Liver (tissue), 9 donors: ENCODE data around the gene DIP2C. TPM values are rescaled to one million over a fixed set of nuclear protein-coding genes. Genes with fewer than 3 reads are reported as not detected.

Source experiments
- DNase-seq: peaks from one replicate; pipeline ENCODE4 v3.0.0-alpha.2; 2017; ENCODE audit warnings: low spot score
- H3K27ac ChIP-seq, 2 donors: one replicate each; pipeline ENCODE4 v1.7.0; 2013; ENCODE audit warnings: inconsistent platforms in 2 of 2, low read length in 2 of 2, control low read depth in 1 of 2, low read depth in 1 of 2, mild to moderate bottlenecking in 1 of 2
- H3K27me3 ChIP-seq, 4 donors: one replicate each; pipeline versions ENCODE4 v1.6.1 to v1.7.0; 2013; ENCODE audit warnings: low read length in 3 of 4, inconsistent platforms in 1 of 4, mild to moderate bottlenecking in 1 of 4, moderate library complexity in 1 of 4; ENCODE audit not compliant: control insufficient read depth in 4 of 4, insufficient read depth in 4 of 4
- H3K36me3 ChIP-seq, 4 donors: one replicate each; pipeline versions ENCODE4 v1.6.1 to v1.7.0; 2013; ENCODE audit warnings: low read length in 3 of 4, mild to moderate bottlenecking in 3 of 4, low read depth in 1 of 4, moderate library complexity in 1 of 4; ENCODE audit not compliant: control insufficient read depth in 4 of 4, insufficient read depth in 3 of 4
- H3K4me1 ChIP-seq, 4 donors: one replicate each; pipeline versions ENCODE4 v1.6.1 to v1.7.0; 2013; ENCODE audit warnings: low read length in 3 of 4, mild to moderate bottlenecking in 3 of 4, moderate library complexity in 1 of 4; ENCODE audit not compliant: control insufficient read depth in 4 of 4, insufficient read depth in 4 of 4
- H3K4me3 ChIP-seq, 3 donors: one replicate each; pipeline versions ENCODE4 v1.6.1 to v1.7.0; 2013; ENCODE audit warnings: low read length in 3 of 3, control low read depth in 1 of 3, low read depth in 1 of 3, mild to moderate bottlenecking in 1 of 3
- H3K9ac ChIP-seq, 2 donors: one replicate each; pipeline ENCODE4 v1.7.0; 2013; ENCODE audit warnings: low read length in 2 of 2, mild to moderate bottlenecking in 2 of 2, moderate library complexity in 2 of 2, control low read depth in 1 of 2, low read depth in 1 of 2
- H3K9me3 ChIP-seq, 4 donors: one replicate each; pipeline versions ENCODE4 v1.6.1 to v1.7.0; 2013; ENCODE audit warnings: low read length in 3 of 4; ENCODE audit not compliant: control insufficient read depth in 4 of 4
- EGR1 ChIP-seq, 2 donors: IDR thresholded peaks; 2 replicates each; pipeline ENCODE4 v1.6.1; 2016 to 2018; ENCODE audit warnings: antibody characterized with exemption in 2 of 2, low read depth in 2 of 2
- FOXA1 ChIP-seq: IDR thresholded peaks from 2 replicates; pipeline ENCODE4 v1.6.1; 2016; ENCODE audit warnings: antibody characterized with exemption
- FOXA2 ChIP-seq: IDR thresholded peaks from 2 replicates; pipeline ENCODE4 v1.6.1; 2016; ENCODE audit warnings: antibody characterized with exemption
- GABPA ChIP-seq, 2 donors: IDR thresholded peaks in 1 of 2; conservative IDR thresholded peaks in 1 of 2; 2 replicates each; pipeline ENCODE4 v1.6.1; 2016; ENCODE audit warnings: antibody characterized with exemption in 2 of 2, mild to moderate bottlenecking in 1 of 2, moderate library complexity in 1 of 2
- HNF4A ChIP-seq, 2 donors: conservative IDR thresholded peaks; 2 replicates each; pipeline ENCODE4 v1.6.1; 2016; ENCODE audit warnings: antibody characterized with exemption in 2 of 2, mild to moderate bottlenecking in 2 of 2
- HNF4G ChIP-seq: IDR thresholded peaks from 2 replicates; pipeline ENCODE4 v1.6.1; 2016; ENCODE audit warnings: antibody characterized with exemption
- JUND ChIP-seq, 2 donors: IDR thresholded peaks; 2 replicates each; pipeline ENCODE4 v1.6.1; 2016; ENCODE audit warnings: antibody characterized with exemption in 2 of 2
- NR2F2 ChIP-seq: IDR thresholded peaks from 2 replicates; pipeline ENCODE4 v1.6.1; 2016; ENCODE audit warnings: antibody characterized with exemption
- RAD21 ChIP-seq, 2 donors: IDR thresholded peaks; 2 replicates each; pipeline ENCODE4 v1.6.1; 2016; ENCODE audit warnings: antibody characterized with exemption in 2 of 2, mild to moderate bottlenecking in 2 of 2
- RXRA ChIP-seq, 2 donors: IDR thresholded peaks; 2 replicates each; pipeline ENCODE4 v1.6.1; 2017 to 2018; ENCODE audit warnings: antibody characterized with exemption in 2 of 2, mild to moderate bottlenecking in 1 of 2
- SP1 ChIP-seq: IDR thresholded peaks from 2 replicates; pipeline ENCODE4 v1.6.1; 2018; ENCODE audit warnings: antibody characterized with exemption, mild to moderate bottlenecking
- TAF1 ChIP-seq: conservative IDR thresholded peaks from 2 replicates; pipeline ENCODE4 v1.6.1; 2016; ENCODE audit warnings: antibody characterized with exemption, mild to moderate bottlenecking
- YY1 ChIP-seq: IDR thresholded peaks from 2 replicates; pipeline ENCODE4 v1.6.1; 2016; ENCODE audit warnings: antibody characterized with exemption, mild to moderate bottlenecking
- WGBS: extraction: QIAGEN DNeasy Blood & Tissue Kit; methylation state at CpG from one replicate; pipeline ENCODE4 v1.1.7; 2013; 5-methylcytosine and 5-hydroxymethylcytosine counted together
- polyA plus RNA-seq, 2 donors: library from polyadenylated mRNA; stranded (reverse) in 1 of 2; unstranded in 1 of 2; fragments of 200-250 nt in 1 of 2; fragments of >200 nt in 1 of 2; fragmentation: Nextera tagmentation in 1 of 2; extraction: Ambion mirVana in 1 of 2; gene quantifications; one replicate each; pipeline versions ENCODE4 v1.2.1 to v1.2.3, GENCODE V29; 2013 to 2015
- total RNA-seq, 2 donors: library from RNA; depleted of rRNA; stranded (reverse); fragments of >200 nt; gene quantifications; one replicate each; pipeline ENCODE4 v1.2.3, GENCODE V29; 2014
- TF ChIP-seq, protein P1 (sequence below): IDR thresholded peaks from 2 replicates; pipeline ENCODE4 v1.6.1; 2016; ENCODE audit warnings: antibody characterized with exemption, mild to moderate bottlenecking
- TF ChIP-seq, protein P2 (sequence below): IDR thresholded peaks from 2 replicates; pipeline ENCODE4 v1.6.1; 2016; ENCODE audit warnings: antibody characterized with exemption
- TF ChIP-seq, protein P3 (sequence below): IDR thresholded peaks from 2 replicates; pipeline ENCODE4 v1.6.1; 2016; ENCODE audit warnings: antibody characterized with exemption
- TF ChIP-seq, protein P4 (sequence below): fragments of 150-350 bp; IDR thresholded peaks from 2 replicates; pipeline ENCODE4 v1.5.1; 2017; ENCODE audit warnings: improper control_type of control experiment, low read depth, low read length; ENCODE audit not compliant: missing input control
- donor health status: healthy.
- donor health status: healthy.
- donor health status: healthy.
- donor health status: healthy.
- donor health status: healthy.

Gene DIP2C
- total and polyA plus RNA-seq, 4 donors = 4.2 to 12.2 (median 5.7) TPM

DNA sequence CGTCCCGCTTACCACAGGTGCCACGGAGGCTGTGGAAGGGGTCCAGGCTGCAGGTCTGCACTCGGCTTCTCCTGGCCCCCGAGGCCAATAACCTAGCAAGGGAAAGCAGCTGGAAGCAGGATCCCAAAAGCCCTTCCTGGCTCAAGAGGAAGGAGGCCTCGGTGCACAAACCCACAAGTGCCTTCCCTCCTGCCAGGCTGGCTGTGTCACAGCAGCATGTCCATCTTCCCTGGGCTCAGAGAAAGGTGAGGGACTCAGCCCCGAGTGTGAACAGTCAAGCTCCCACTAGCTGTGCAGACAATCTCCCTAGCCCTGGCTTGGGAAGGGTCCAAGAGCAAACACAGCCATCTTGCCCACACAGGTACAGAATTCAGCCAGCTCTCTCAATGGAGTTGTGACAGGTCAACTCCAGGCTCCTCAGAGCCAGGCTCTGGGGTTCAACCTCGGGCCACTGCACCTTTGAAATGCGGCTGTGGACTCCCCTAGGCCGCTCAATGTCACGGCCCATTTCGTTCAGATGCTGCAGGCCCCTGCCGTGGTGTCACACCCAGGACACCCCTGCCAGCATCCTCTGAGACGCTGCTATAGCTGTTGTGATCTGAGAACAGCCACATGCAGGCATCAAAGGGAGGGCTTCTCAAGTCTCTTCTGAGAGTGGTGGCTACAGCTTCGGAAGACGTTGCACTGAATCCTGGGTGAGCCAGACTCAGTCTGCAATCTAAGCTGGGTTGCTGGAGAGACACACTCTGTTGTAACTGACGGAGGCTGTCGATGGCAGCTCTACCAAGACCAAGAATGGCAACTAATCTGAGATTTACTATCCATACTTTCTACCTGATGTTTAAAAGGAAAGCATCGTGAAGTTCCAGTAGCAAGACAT lies 137.9 kb downstream of the DIP2C start:
- H3K9ac ChIP-seq = no peak overlapping the region
- no peak for DNase-seq
- peaks cover 0 to 2% (median 0%) of the 10 kb centered on the region in 4 donors for H3K4me1 ChIP-seq
- H3K9me3 ChIP-seq = no peaks in the 10 kb centered on the region
- H3K36me3 ChIP-seq = no peaks in the 10 kb centered on the region
- H3K4me3 ChIP-seq = no peak overlapping the region
- H3K27me3 ChIP-seq = no peaks in the 10 kb centered on the region
- TF ChIP-seq, protein P1, sequence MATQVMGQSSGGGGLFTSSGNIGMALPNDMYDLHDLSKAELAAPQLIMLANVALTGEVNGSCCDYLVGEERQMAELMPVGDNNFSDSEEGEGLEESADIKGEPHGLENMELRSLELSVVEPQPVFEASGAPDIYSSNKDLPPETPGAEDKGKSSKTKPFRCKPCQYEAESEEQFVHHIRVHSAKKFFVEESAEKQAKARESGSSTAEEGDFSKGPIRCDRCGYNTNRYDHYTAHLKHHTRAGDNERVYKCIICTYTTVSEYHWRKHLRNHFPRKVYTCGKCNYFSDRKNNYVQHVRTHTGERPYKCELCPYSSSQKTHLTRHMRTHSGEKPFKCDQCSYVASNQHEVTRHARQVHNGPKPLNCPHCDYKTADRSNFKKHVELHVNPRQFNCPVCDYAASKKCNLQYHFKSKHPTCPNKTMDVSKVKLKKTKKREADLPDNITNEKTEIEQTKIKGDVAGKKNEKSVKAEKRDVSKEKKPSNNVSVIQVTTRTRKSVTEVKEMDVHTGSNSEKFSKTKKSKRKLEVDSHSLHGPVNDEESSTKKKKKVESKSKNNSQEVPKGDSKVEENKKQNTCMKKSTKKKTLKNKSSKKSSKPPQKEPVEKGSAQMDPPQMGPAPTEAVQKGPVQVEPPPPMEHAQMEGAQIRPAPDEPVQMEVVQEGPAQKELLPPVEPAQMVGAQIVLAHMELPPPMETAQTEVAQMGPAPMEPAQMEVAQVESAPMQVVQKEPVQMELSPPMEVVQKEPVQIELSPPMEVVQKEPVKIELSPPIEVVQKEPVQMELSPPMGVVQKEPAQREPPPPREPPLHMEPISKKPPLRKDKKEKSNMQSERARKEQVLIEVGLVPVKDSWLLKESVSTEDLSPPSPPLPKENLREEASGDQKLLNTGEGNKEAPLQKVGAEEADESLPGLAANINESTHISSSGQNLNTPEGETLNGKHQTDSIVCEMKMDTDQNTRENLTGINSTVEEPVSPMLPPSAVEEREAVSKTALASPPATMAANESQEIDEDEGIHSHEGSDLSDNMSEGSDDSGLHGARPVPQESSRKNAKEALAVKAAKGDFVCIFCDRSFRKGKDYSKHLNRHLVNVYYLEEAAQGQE = no peak
- TF ChIP-seq GABPA (IDR thresholded peaks at IDR 0.05 in 1 of 2, conservative IDR thresholded peaks at IDR 0.05 in 1 of 2) = no peak
- TF ChIP-seq EGR1 (IDR thresholded peaks at IDR 0.05; ENCODE audit: low read depth in 2 of 2) = no peak
- TF ChIP-seq RXRA (IDR thresholded peaks at IDR 0.05) = no peak
- no peak for TF ChIP-seq JUND (IDR thresholded peaks at IDR 0.05)
- no peak overlapping the region for H3K27ac ChIP-seq
- WGBS = 90% methylated on average over 19 of the region's 19 CpGs

DNA sequence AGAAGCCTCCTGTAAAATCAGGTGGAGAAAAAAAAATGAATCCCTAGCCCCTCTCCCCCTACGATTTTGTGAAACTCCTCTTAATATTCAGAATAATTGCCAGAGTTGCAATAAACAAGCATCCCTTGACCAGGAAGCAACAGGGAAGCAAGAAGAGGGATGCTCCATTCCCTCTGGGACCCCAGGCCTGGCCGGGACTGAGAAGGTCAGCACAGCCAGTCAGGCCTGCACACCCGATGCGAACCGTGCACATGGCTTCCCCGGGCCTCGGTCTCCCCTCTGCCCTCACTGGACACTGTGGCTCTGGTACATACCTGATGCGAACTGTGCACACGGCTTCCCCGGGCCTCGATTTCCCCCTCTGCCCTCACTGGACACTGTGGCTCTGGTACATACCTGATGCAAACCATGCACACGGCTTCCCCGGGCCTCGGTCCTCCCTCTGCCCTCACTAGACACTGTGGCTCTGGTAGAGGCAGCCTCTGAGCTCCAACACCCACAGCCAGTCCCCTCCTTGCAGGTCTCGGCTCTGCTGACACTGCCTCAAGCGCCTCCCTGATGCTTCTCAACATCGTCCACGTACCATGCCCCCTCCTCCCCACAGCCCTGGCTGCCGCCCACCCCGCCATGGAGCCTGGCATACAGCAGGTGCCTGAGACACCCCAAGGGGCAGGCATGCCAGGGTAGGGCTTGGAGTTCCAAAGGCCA lies 138.6 kb downstream of the DIP2C start:
- TF ChIP-seq NR2F2 (no peak), RAD21 (IDR thresholded peaks at IDR 0.05) (no peak), HNF4G (no peak), YY1 (no peak), JUND (IDR thresholded peaks at IDR 0.05) (no peak), RXRA (IDR thresholded peaks at IDR 0.05) (no peak), SP1 (no peak), FOXA1 (no peak), GABPA (IDR thresholded peaks at IDR 0.05 in 1 of 2, conservative IDR thresholded peaks at IDR 0.05 in 1 of 2) (no peak), HNF4A (conservative IDR thresholded peaks at IDR 0.05) (no peak), FOXA2 (no peak), TAF1 (no peak)
- TF ChIP-seq, protein P1 = no peak
- TF ChIP-seq, protein P2, sequence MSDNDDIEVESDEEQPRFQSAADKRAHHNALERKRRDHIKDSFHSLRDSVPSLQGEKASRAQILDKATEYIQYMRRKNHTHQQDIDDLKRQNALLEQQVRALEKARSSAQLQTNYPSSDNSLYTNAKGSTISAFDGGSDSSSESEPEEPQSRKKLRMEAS = no peak
- TF ChIP-seq, protein P3, sequence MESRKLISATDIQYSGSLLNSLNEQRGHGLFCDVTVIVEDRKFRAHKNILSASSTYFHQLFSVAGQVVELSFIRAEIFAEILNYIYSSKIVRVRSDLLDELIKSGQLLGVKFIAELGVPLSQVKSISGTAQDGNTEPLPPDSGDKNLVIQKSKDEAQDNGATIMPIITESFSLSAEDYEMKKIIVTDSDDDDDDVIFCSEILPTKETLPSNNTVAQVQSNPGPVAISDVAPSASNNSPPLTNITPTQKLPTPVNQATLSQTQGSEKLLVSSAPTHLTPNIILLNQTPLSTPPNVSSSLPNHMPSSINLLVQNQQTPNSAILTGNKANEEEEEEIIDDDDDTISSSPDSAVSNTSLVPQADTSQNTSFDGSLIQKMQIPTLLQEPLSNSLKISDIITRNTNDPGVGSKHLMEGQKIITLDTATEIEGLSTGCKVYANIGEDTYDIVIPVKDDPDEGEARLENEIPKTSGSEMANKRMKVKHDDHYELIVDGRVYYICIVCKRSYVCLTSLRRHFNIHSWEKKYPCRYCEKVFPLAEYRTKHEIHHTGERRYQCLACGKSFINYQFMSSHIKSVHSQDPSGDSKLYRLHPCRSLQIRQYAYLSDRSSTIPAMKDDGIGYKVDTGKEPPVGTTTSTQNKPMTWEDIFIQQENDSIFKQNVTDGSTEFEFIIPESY = no peak
- TF ChIP-seq, protein P4, sequence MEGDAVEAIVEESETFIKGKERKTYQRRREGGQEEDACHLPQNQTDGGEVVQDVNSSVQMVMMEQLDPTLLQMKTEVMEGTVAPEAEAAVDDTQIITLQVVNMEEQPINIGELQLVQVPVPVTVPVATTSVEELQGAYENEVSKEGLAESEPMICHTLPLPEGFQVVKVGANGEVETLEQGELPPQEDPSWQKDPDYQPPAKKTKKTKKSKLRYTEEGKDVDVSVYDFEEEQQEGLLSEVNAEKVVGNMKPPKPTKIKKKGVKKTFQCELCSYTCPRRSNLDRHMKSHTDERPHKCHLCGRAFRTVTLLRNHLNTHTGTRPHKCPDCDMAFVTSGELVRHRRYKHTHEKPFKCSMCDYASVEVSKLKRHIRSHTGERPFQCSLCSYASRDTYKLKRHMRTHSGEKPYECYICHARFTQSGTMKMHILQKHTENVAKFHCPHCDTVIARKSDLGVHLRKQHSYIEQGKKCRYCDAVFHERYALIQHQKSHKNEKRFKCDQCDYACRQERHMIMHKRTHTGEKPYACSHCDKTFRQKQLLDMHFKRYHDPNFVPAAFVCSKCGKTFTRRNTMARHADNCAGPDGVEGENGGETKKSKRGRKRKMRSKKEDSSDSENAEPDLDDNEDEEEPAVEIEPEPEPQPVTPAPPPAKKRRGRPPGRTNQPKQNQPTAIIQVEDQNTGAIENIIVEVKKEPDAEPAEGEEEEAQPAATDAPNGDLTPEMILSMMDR = no peak
- 95% methylated on average over 20 of the region's 20 CpGs for WGBS
- H3K9ac ChIP-seq = no peak overlapping the region

More for the DNA sequence above, 138.6 kb downstream of the DIP2C start:
- H3K9me3 ChIP-seq = no peaks in the 10 kb centered on the region
- no peaks in the 10 kb centered on the region for H3K36me3 ChIP-seq
- H3K27me3 ChIP-seq = no peaks in the 10 kb centered on the region
- no peak for DNase-seq
- no peak overlapping the region for H3K27ac ChIP-seq
- no peak overlapping the region for H3K4me3 ChIP-seq
- peaks cover 0 to 2% (median 0%) of the 10 kb centered on the region in 4 donors for H3K4me1 ChIP-seq
